K562 (cell line): ENCODE results near the gene KAT6B. TPM values are rescaled to one million over a fixed set of nuclear protein-coding genes. Genes with fewer than 3 reads are reported as not detected.
A peak's percentile ranks its signal among the peaks of the same experiment; 100 is the strongest.

Source experiments
- ATAC-seq: fragments of 200-7000 bp; cut with Tn5 transposase; 3 replicates; pipeline ENCODE4 v1.9.1; 2020; ENCODE audit warnings: moderate library complexity
- BruUV-seq: library from RNA; stranded (reverse); fragments of 400-500 nt; replicated peaks from 2 replicates; lab custom pipeline; 2021; lab: Mats Ljungman, UMichigan
- CTCF ChIA-PET: fragments of 300-600 bp; formaldehyde crosslinking; extraction: SDS; loops from one replicate; lab custom pipeline; 2021; ENCODE audit warnings: low intra/inter-chr PET ratio; lab: Yijun Ruan, JAX
- POLR2A ChIA-PET: fragments of 300-600, 350-650 bp; sonication (Branson Sonifier 250); formaldehyde crosslinking; extraction: SDS; loops from one replicate; lab custom pipeline; 2021; ENCODE audit warnings: antibody characterized with exemption, inconsistent platforms; lab: Yijun Ruan, JAX
- DNase-seq, 4 experiments: peaks; one replicate each; pipeline versions ENCODE4 v3.0.0 to v3.0.0-alpha.2; 2011 to 2018; ENCODE audit warnings: low spot score in 3 of 4, mixed read lengths in 3 of 4; ENCODE audit errors: extremely low read depth in 1 of 4
- FAIRE-seq: peaks from 2 replicates; lab custom pipeline; 2011; peaks lifted over from hg19 to GRCh38; lab: Jason Lieb, UNC
- H2AFZ ChIP-seq: 2 replicates; pipeline ENCODE4 v1.6.0; 2011; ENCODE audit warnings: low read depth, low read length, control low read depth, inconsistent platforms
- H3K27ac ChIP-seq: fragments of 200-600 bp; 3 replicates; pipeline ENCODE4 v1.8.0; 2011; ENCODE audit warnings: low read depth, mild to moderate bottlenecking, control low read depth, inconsistent platforms, low read length, moderate library complexity, mixed read lengths; ENCODE audit errors: extremely low read depth
- H3K27me3 ChIP-seq, 2 experiments: fragments of 300-600 bp in 1 of 2; 2 replicates in 1 of 2; 3 replicates in 1 of 2; pipeline versions ENCODE4 v1.6.0 to v1.8.0; 2011; ENCODE audit warnings: inconsistent platforms in 2 of 2, low read length in 2 of 2, mild to moderate bottlenecking in 1 of 2, mixed read lengths in 1 of 2, moderate library complexity in 1 of 2; ENCODE audit not compliant: control insufficient read depth in 2 of 2, insufficient read depth in 2 of 2
- H3K36me3 ChIP-seq: fragments of 300-600 bp; 3 replicates; pipeline ENCODE4 v1.8.0; 2011; ENCODE audit warnings: mild to moderate bottlenecking, low read length, inconsistent platforms; ENCODE audit not compliant: control insufficient read depth, insufficient read depth
- H3K4me1 ChIP-seq, 2 experiments: fragments of 200-600 bp in 1 of 2; replicated peaks in 1 of 2; 2 replicates in 1 of 2; 3 replicates in 1 of 2; pipeline versions ENCODE4 v1.5.1 to v1.8.0; 2011; ENCODE audit warnings: inconsistent platforms in 2 of 2, low read length in 2 of 2, mild to moderate bottlenecking in 1 of 2, mixed read lengths in 1 of 2, moderate library complexity in 1 of 2; ENCODE audit not compliant: control insufficient read depth in 2 of 2, insufficient read depth in 2 of 2
- H3K4me2 ChIP-seq: 2 replicates; pipeline ENCODE4 v1.6.1; 2011; ENCODE audit warnings: low read length, control low read depth, inconsistent platforms, mixed read lengths; ENCODE audit not compliant: insufficient read depth
- H3K4me3 ChIP-seq: fragments of 200-600 bp; sonication (generic), shearing (Covaris generic); 2 replicates; pipeline ENCODE4 v1.5.1; 2016; ENCODE audit warnings: control low read depth, inconsistent platforms
- H3K79me2 ChIP-seq: fragments of 200-600 bp; 3 replicates; pipeline ENCODE4 v1.8.0; 2011; ENCODE audit warnings: low read length, inconsistent platforms; ENCODE audit not compliant: control insufficient read depth, insufficient read depth
- H3K9ac ChIP-seq, 2 experiments: 2 replicates each; pipeline versions ENCODE4 v1.6.0 to v1.6.1; 2011; ENCODE audit warnings: low read depth in 2 of 2, low read length in 2 of 2, control low read depth in 1 of 2, inconsistent platforms in 1 of 2, mild to moderate bottlenecking in 1 of 2, mixed read lengths in 1 of 2; ENCODE audit not compliant: insufficient read depth in 1 of 2
- H3K9me1 ChIP-seq: one replicate; pipeline ENCODE4 v1.6.0; 2011; ENCODE audit warnings: inconsistent platforms, mild to moderate bottlenecking, low read length, moderate library complexity; ENCODE audit not compliant: control insufficient read depth, insufficient read depth
- H3K9me3 ChIP-seq: replicated peaks from 2 replicates; pipeline ENCODE4 v1.5.1; 2011; ENCODE audit warnings: low read depth, low read length, inconsistent platforms; ENCODE audit not compliant: control insufficient read depth, insufficient read depth
- H4K20me1 ChIP-seq: replicated peaks from 2 replicates; pipeline ENCODE4 v1.6.1; 2011; ENCODE audit warnings: low read length, inconsistent platforms, mixed read lengths; ENCODE audit not compliant: control insufficient read depth, insufficient read depth
- ATF7 ChIP-seq: fragments of 450-650 bp; IDR thresholded peaks from 2 replicates; pipeline ENCODE4 v1.7.1; 2014; ENCODE audit warnings: mild to moderate bottlenecking, moderate library complexity
- CGGBP1 ChIP-seq: fragments of 250-450 bp; sonication (Bioruptor Pico); IDR thresholded peaks from 2 replicates; pipeline ENCODE4 v1.9.0; 2021; ENCODE audit warnings: mild to moderate bottlenecking
- COPS2 ChIP-seq: fragments of 450-650 bp; conservative IDR thresholded peaks from 2 replicates; pipeline ENCODE4 v1.6.1; 2016; ENCODE audit warnings: mild to moderate bottlenecking, moderate library complexity
- E2F4 ChIP-seq: sonication (generic); formaldehyde crosslinking; IDR thresholded peaks from 2 replicates; pipeline ENCODE4 v1.8.0; 2022; ENCODE audit warnings: mild to moderate bottlenecking, low read depth, missing genetic modification reagents
- FOXP1 ChIP-seq: sonication (generic); formaldehyde crosslinking; IDR thresholded peaks from 2 replicates; pipeline ENCODE4 v1.8.0; 2022; ENCODE audit warnings: mild to moderate bottlenecking, missing genetic modification reagents
- HMGXB4 ChIP-seq: sonication (generic); formaldehyde crosslinking; IDR thresholded peaks from 2 replicates; pipeline ENCODE4 v1.8.1; 2023; ENCODE audit warnings: mild to moderate bottlenecking, missing genetic modification reagents
- KDM5B ChIP-seq: fragments of 200-600 bp; sonication (generic); IDR thresholded peaks from 2 replicates; pipeline ENCODE4 v1.6.1; 2012; ENCODE audit warnings: low read depth, mild to moderate bottlenecking, moderate library complexity, low read length, control low read depth, inconsistent platforms; ENCODE audit not compliant: insufficient replicate concordance
- LEF1 ChIP-seq: fragments of 450-650 bp; IDR thresholded peaks from 2 replicates; pipeline ENCODE4 v1.6.1; 2016; ENCODE audit warnings: mild to moderate bottlenecking
- MEF2D ChIP-seq: conservative IDR thresholded peaks from 2 replicates; pipeline ENCODE4 v1.6.1; 2016; ENCODE audit warnings: low read depth, missing genetic modification characterization, missing compliant biosample characterization
- PRMT5 ChIP-seq: sonication (generic); formaldehyde crosslinking; IDR thresholded peaks from 2 replicates; pipeline ENCODE4 v1.5.0; 2020; ENCODE audit warnings: missing genetic modification reagents
- TAF1 ChIP-seq: IDR thresholded peaks from 2 replicates; pipeline ENCODE4 v1.6.1; 2011; ENCODE audit warnings: mild to moderate bottlenecking, low read length, moderate library complexity; ENCODE audit not compliant: insufficient read depth, control insufficient read depth, severe bottlenecking; ENCODE audit errors: extremely low read depth
- ZNF12 ChIP-seq: sonication (generic); formaldehyde crosslinking; IDR thresholded peaks from 2 replicates; pipeline ENCODE4 v1.4.0; 2020; ENCODE audit warnings: mild to moderate bottlenecking, missing genetic modification reagents
- ZNF124 ChIP-seq: sonication (generic); formaldehyde crosslinking; IDR thresholded peaks from 2 replicates; pipeline ENCODE4 v1.8.1; 2022; ENCODE audit warnings: missing genetic modification reagents
- ZNF133 ChIP-seq: fragments of 250-450 bp; sonication (Bioruptor Pico); IDR thresholded peaks from 2 replicates; pipeline ENCODE4 v1.4.0; 2020; ENCODE audit warnings: mild to moderate bottlenecking
- ZNF146 ChIP-seq: IDR thresholded peaks from one replicate; pipeline ENCODE4 v1.6.1; 2018; ENCODE audit warnings: missing compliant biosample characterization; ENCODE audit not compliant: unreplicated experiment
- ZNF324 ChIP-seq: fragments of 250-450 bp; sonication (Bioruptor Pico); IDR thresholded peaks from 2 replicates; pipeline ENCODE4 v1.4.0; 2020; ENCODE audit warnings: mild to moderate bottlenecking
- ZNF384 ChIP-seq: IDR thresholded peaks from 2 replicates; pipeline ENCODE4 v1.6.1; 2012; ENCODE audit warnings: low read depth, low read length, improper control_type of control experiment
- WGBS: fragments of 100-300 bp; shearing (Covaris generic); methylation state at CpG from one replicate; pipeline ENCODE4 v1.1.6; 2016; ENCODE audit warnings: low coverage, mixed read lengths; ENCODE audit not compliant: insufficient coverage; ENCODE audit errors: missing lambda C conversion rate; 5-methylcytosine and 5-hydroxymethylcytosine counted together
- in situ Hi-C: fragments of 300-500 bp; cut with MboI; formaldehyde crosslinking; loops from 4 replicates; pipeline ENCODE4 v1.15.0; 2018; ENCODE audit warnings: inconsistent platforms, mixed read lengths
- intact Hi-C: fragments of 100-400 bp; cut with micrococcal nuclease; formaldehyde crosslinking; loops from 2 replicates; pipeline ENCODE4 v1.14.2; 2022
- polyA plus RNA-seq, 8 experiments: library from polyadenylated mRNA; depleted of rRNA in 4 of 8; stranded (reverse) in 5 of 8; unstranded in 3 of 8; fragments of >200 nt; fragmentation: Nextera tagmentation in 2 of 8; fragmentation: Illumina TruSeq in 1 of 8; extraction: Ambion mirVana in 2 of 8; extraction: Trizol in 1 of 8; gene quantifications; 2 replicates each; pipeline versions ENCODE4 v1.2.1 to v1.2.3, GENCODE V29; 2011 to 2014; ENCODE audit warnings: inconsistent platforms in 1 of 8, missing spikeins in 1 of 8
- total RNA-seq, 7 experiments: library from RNA; depleted of rRNA in 6 of 7; stranded (reverse); fragments of >200 nt in 6 of 7; fragmentation: Illumina TruSeq in 2 of 7; extraction: Trizol in 2 of 7; gene quantifications; 2 replicates each; pipeline versions ENCODE4 v1.2.1 to v1.2.3, GENCODE V29; 2011 to 2021; ENCODE audit warnings: low replicate concordance in 1 of 7
- TF ChIP-seq, protein P1 (sequence below), 2 experiments: fragments of 450-650 bp; conservative IDR thresholded peaks; 2 replicates each; pipeline ENCODE4 v1.6.1; 2017; ENCODE audit warnings: mild to moderate bottlenecking in 2 of 2, moderate library complexity in 2 of 2

The KAT6B gene
- total and polyA plus RNA-seq, 9 of the 15 experiments (the other 6 are each of a cell fraction or from before 2014, with no cell fraction given), result 1.4 to 9.2 (median 6.8) TPM

- peaks cover 11% of the 10 kb centered on the region for H3K79me2 ChIP-seq
- intact Hi-C loops, result loop anchor here (10.0 kb wide), 2 partner anchors 190 to 410 kb away; partner anchors contain the start of gene COMTD1
- no peak overlapping the region for H3K27ac ChIP-seq
- H3K9me1 ChIP-seq, result no peaks in the 10 kb centered on the region
- H3K4me3 ChIP-seq, result peak overlapping the region; percentile 73
- no peaks in the 10 kb centered on the region for H3K9me3 ChIP-seq
- in situ Hi-C loops, result no loop called here
- no peak for FAIRE-seq
- no peaks in the 10 kb centered on the region for H3K36me3 ChIP-seq
- DNase-seq, result peak in 1 of 4 experiments; percentile 17
- no TSS peak for BruUV-seq
- ChIA-PET POLR2A (interaction anchor here (0.6 to 0.7 kb wide), 2 partner anchors 30 to 1003 kb away, joined by 3 read pairs; no protein-coding TSS in a partner anchor), CTCF (no interaction called here)
- H3K27me3 ChIP-seq, result no peaks in the 10 kb centered on the region
- H3K9ac ChIP-seq, result peak overlapping the region in 1 of 2 experiments; percentile 93; a peak in 3 of 4 replicates
- H4K20me1 ChIP-seq, result no peaks in the 10 kb centered on the region
- 40% methylated on average over 13 of the region's 18 CpGs for WGBS
- peaks cover 33 to 36% of the 10 kb centered on the region in 2 experiments for H3K4me1 ChIP-seq
- ATAC-seq, result no peak
- H2AFZ ChIP-seq, result peak overlapping the region; percentile 89
- 0 out of 2 replicates have a peak overlapping the region, but pooled peaks have one; percentile 88 for H3K4me2 ChIP-seq
- TF ChIP-seq PRMT5 (CRISPR knock-in tag) (no peak), CGGBP1 (CRISPR knock-in tag) (no peak), ZNF12 (CRISPR knock-in tag) (0 out of 2 replicates have a peak, but pooled peaks have one; percentile 49), COPS2 (no peak), TAF1 (no peak), MEF2D (tag) (no peak), ZNF146 (CRISPR knock-in tag) (no peak), ATF7 (no peak), ZNF384 (no peak), E2F4 (CRISPR knock-in tag) (no peak), ZNF324 (no peak), KDM5B (peak; percentile 32), HMGXB4 (CRISPR knock-in tag) (no peak), LEF1 (no peak), ZNF124 (CRISPR knock-in tag) (no peak), ZNF133 (no peak), FOXP1 (CRISPR knock-in tag) (no peak)
- TF ChIP-seq, protein P1, sequence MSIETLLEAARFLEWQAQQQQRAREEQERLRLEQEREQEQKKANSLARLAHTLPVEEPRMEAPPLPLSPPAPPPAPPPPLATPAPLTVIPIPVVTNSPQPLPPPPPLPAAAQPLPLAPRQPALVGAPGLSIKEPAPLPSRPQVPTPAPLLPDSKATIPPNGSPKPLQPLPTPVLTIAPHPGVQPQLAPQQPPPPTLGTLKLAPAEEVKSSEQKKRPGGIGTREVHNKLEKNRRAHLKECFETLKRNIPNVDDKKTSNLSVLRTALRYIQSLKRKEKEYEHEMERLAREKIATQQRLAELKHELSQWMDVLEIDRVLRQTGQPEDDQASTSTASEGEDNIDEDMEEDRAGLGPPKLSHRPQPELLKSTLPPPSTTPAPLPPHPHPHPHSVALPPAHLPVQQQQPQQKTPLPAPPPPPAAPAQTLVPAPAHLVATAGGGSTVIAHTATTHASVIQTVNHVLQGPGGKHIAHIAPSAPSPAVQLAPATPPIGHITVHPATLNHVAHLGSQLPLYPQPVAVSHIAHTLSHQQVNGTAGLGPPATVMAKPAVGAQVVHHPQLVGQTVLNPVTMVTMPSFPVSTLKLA (conservative IDR thresholded peaks at IDR 0.05), result no peak
These were observed 2.1 kb upstream of the KAT6B start for GRCh38 chr10:74824184-74824899.
